Right cardiac atrium (tissue), 5 donors: ENCODE data around the gene ZNF697. TPM values are rescaled to one million over a fixed set of nuclear protein-coding genes. Genes with fewer than 3 reads are reported as not detected.
"Not testable (repeated sequence)": the region's sequence is repeated elsewhere in the genome, so short reads cannot be mapped to it uniquely, and the experiment has no call there.

Source experiments
- ATAC-seq, 2 donors: fragments of 200-7000 bp; cut with Tn5 transposase; one replicate each; pipeline versions ENCODE4 v1.8.0 to v1.9.1; 2020; ENCODE audit warnings: moderate library complexity in 2 of 2, mild to moderate bottlenecking in 1 of 2
- DNase-seq, 3 donors: peaks; one replicate each; pipeline ENCODE4 v3.0.0-alpha.2; 2020
- H3K27ac ChIP-seq: one replicate; pipeline ENCODE4 v1.5.1; 2013; ENCODE audit warnings: mild to moderate bottlenecking, low read length, control low read depth, moderate library complexity
- H3K27me3 ChIP-seq: one replicate; pipeline ENCODE4 v1.6.1; 2013; ENCODE audit not compliant: control insufficient read depth, insufficient read depth
- H3K4me1 ChIP-seq: one replicate; pipeline ENCODE4 v1.6.1; 2013; ENCODE audit warnings: low read length; ENCODE audit not compliant: control insufficient read depth, insufficient read depth
- H3K4me3 ChIP-seq: one replicate; pipeline ENCODE4 v1.5.1; 2013; ENCODE audit warnings: low read length, control low read depth
- H3K9me3 ChIP-seq: one replicate; pipeline ENCODE4 v1.6.1; 2013; ENCODE audit warnings: low read length; ENCODE audit not compliant: control insufficient read depth
- WGBS: extraction: QIAGEN DNeasy Blood & Tissue Kit; methylation state at CpG from one replicate; pipeline ENCODE4 v1.1.7; 2013; 5-methylcytosine and 5-hydroxymethylcytosine counted together
- intact Hi-C, 4 donors: fragments of 100-400 bp; cut with DNase I; formaldehyde crosslinking; loops; one replicate each; pipeline versions ENCODE4 v1.11.0 to v1.14.0; 2022 to 2023
- polyA plus RNA-seq: library from polyadenylated mRNA; stranded (reverse); fragments of 200-250 nt; gene quantifications from one replicate; pipeline ENCODE4 v1.2.3, GENCODE V29; 2013
- total RNA-seq, 4 donors: library from RNA; stranded (reverse); fragmentation: NEBNext Ultra II Directional; extraction: Animal tissue kit (Norgen Biotek cat#: 25700); gene quantifications; one replicate each; pipeline ENCODE4 v1.2.1, GENCODE V29; 2021
- donor health status: healthy with polysubstance abuse.
- donor health status: DM: no; HTN: yes; CAD: no.
- donor health status: DM: no; HTN: no; CAD: no.
- donor health status: DM: no; HTN: yes; CAD: no; lungs with severe emphysema.
- donor health status: DM: yes; HTN: yes; CAD: no.

ZNF697 gene
- total and polyA plus RNA-seq, 5 donors, result 4.3 to 14.8 (median 10.7) TPM

DNA sequence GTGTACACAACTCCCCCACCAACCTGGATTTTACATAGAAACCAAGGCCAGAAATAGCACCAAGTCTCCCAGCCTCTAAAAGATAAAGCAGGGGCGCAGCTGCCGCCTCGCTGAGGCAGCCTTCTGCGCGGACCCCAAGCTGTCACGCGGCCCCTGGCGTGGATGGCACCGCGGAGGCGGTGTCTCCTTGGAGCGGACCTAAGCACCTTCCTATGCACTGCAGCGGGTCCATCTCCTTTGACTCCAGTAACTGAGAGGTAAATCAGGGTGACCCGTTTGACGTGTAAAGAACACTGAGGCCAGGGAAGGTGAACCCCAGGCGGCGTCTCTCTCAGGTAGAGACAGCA, 17.0 kb downstream of the ZNF697 start:
- ATAC-seq (peak; percentile 5 to 20), DNase-seq (no peak)
- intact Hi-C loops, result no loop called here
- peak overlapping the region; percentile 64 for H3K4me3 ChIP-seq
- WGBS, result 43% methylated on average over 17 of the region's 17 CpGs
- H3K27me3 ChIP-seq, result no peaks in the 10 kb centered on the region
- H3K4me1 ChIP-seq, result peaks cover 18% of the 10 kb centered on the region
- peak overlapping the region; percentile 82 for H3K27ac ChIP-seq
- no peaks in the 10 kb centered on the region for H3K9me3 ChIP-seq

DNA sequence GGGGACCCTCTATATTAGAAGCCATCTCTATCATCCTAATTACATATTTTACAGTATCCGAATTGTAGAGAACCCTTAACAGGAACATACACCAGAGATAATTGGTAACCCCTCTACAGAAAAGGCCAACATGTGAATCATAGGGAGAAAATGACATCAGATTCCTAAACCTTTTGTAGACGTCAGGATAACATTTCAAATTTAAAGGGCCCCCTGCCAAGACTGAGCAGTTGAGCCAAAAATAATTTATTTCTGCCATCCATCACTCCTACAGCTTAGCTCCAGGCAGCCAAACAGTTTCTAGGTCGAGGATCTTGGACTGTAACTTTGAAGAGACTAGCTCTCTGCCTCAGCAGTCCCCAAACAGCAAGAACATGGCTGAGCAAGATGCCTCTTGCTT, 21.2 kb downstream of the ZNF697 start:
- peak overlapping the region; percentile 68 for H3K27ac ChIP-seq
- no peak overlapping the region for H3K4me3 ChIP-seq
- DNase-seq (no peak), ATAC-seq (peak; percentile 15 to 37)
- intact Hi-C loops, result no loop called here
- peaks cover 8% of the 10 kb centered on the region for H3K4me1 ChIP-seq
- H3K9me3 ChIP-seq, result no peaks in the 10 kb centered on the region
- 16% methylated on average over 3 of the region's 3 CpGs for WGBS
- H3K27me3 ChIP-seq, result no peaks in the 10 kb centered on the region

DNA sequence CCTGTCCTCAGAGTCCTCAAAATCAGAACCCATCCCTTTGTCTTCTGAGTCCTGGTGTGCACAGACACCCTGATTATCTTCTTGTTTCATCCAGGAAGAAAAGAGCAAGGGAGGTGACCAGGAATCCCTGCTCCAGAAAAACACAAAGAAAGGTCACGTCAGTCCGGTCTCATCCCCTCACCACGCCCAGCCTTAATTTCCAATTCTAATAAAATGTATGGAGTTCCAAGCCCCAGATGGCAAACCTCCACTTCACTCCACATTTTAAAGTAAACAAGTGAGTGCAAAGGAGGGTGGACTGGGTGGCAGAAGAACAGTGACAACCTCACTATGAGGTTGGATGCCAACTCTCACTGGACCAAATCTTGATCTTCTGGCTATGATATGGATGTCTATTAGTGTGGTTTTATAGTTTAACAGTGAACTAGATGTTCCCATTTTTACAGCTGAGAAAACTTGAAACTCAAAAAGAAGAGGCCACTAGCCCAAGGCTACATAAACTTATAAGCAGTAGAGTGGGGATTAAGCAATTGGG, 22.0 kb downstream of the ZNF697 start:
- intact Hi-C loops, result no loop called here
- DNase-seq, result no peak
- Histone ChIP-seq H3K27ac (peak overlapping the region; percentile 31), H3K4me3 (no peak overlapping the region), H3K4me1 (peaks cover 5% of the 10 kb centered on the region), H3K27me3 (no peaks in the 10 kb centered on the region), H3K9me3 (no peaks in the 10 kb centered on the region)
- WGBS, result 91% methylated on average over 3 of the region's 3 CpGs
- ATAC-seq, result no peak

DNA sequence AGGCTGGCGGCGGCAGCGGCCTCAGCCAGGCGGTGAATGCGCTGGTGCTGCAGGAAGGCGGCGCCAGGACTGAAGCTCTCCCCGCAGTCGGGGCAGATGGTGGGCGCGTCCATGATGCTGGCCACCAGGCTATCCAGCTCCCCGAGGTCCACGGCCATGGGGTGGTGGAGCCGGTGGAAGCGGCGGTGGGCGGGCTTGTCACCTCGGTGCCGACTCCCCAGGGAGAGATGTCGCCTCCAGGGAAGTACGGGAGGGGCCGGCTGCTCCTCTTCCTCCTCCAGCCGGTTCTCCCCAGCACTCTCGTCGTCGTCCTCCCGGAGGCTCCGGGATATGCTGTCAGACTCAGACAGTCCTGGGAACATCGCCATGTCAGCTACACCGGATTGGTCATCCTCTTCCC, 24.4 kb downstream of the ZNF697 start:
- Histone ChIP-seq H3K4me1 (peaks cover 5% of the 10 kb centered on the region), H3K4me3 (no peak overlapping the region), H3K27me3 (no peaks in the 10 kb centered on the region), H3K9me3 (no peaks in the 10 kb centered on the region), H3K27ac (no peak overlapping the region)
- DNase-seq (peak in 1 of 3 donors; percentile 67), ATAC-seq (no peak)
- WGBS, result 73% methylated on average over 30 of the region's 30 CpGs
- intact Hi-C loops, result no loop called here

DNA sequence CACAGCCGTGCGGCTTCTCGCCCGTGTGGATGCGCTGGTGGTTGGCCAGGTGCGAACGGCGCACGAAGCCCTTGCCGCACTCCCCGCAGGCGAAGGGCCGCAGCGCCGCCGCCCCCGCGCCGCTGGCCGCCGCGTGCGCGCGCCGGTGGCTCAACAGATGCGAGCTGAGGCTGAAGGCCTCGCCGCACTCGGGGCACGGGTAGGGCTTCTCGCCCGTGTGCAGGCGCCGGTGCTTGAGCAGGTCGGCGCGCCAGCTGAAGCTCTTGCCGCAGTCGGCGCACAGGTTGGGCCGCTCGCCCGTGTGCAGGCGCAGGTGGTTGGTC, 24.9 kb downstream of the ZNF697 start:
- no peak for DNase-seq
- 95% methylated on average over 45 of the region's 45 CpGs for WGBS
- Histone ChIP-seq H3K4me3 (no peak overlapping the region), H3K9me3 (no peaks in the 10 kb centered on the region), H3K27ac (no peak overlapping the region), H3K4me1 (peaks cover 5% of the 10 kb centered on the region), H3K27me3 (no peaks in the 10 kb centered on the region)
- intact Hi-C loops, result no loop called here
- ATAC-seq, result no peak

DNA sequence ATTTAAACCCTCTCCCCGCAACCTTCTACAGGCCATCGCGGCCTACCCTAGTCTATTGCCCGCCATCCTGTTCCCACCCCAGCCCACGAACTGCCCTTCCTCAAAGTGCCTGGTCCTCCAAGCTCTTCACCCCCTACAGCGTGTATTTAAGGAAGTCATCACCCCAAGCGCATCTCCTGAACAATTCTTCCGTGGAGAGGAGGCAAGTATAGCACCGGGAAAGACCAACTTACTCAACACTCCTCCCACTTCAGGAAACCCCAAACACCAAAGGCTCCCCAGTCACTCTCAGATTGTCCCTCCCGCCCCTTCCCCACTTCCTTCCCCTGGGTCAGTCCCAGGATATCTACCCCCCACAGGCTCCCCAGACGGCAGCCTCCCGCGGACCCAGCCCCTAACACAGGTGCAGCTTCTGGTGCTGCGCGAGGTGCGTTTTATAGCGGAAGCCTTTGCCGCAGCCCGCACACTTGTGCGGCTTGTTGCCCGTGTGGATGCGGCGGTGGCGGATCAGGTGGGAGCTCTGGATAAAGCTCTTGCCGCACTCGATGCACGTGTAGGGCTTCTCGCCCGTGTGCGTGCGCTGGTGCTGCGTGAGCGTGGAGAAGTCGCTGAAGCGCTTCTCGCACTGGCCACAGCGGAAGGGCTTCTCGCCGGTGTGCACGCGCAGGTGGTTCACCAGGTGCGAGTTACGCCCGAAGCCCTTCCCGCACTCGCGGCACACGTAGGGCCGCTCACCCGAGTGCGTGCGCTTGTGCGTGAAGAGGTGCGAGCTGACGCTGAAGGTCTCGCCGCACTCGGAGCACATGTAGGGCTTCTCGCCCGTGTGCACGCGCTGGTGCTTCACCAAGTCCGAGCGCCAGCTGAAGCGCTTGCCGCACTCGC, 25.5 kb downstream of the ZNF697 start:
- Histone ChIP-seq H3K4me3 (no peak overlapping the region), H3K9me3 (no peaks in the 10 kb centered on the region), H3K27ac (no peak overlapping the region), H3K4me1 (peaks cover 5% of the 10 kb centered on the region), H3K27me3 (no peaks in the 10 kb centered on the region)
- ATAC-seq (no peak), DNase-seq (peak in 1 of 3 donors; percentile 42)
- WGBS, result 96% methylated on average over 67 of the region's 67 CpGs
- intact Hi-C loops, result no loop called here

DNA sequence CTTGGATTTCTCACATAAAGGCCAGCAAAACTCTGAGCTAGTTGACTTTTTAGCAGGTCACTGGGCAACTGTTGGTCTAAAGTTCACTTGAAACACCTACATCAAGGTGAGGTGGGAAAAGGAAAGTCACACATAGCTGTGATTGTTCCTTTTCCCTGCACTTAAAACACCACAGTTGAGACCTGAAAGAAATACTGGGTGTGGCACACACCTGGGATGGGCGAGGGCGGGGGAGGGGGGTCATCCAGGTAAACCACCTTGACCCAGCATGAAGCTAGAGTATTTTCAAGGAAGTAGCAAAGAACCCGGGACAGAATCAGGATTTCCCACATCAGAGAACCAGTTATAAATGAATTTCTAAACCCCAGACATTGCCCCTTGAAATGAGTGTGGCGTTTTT, 26.4 kb downstream of the ZNF697 start:
- ATAC-seq, result no peak
- intact Hi-C loops, result no loop called here
- WGBS, result 91% methylated on average over 4 of the region's 4 CpGs

DNA sequence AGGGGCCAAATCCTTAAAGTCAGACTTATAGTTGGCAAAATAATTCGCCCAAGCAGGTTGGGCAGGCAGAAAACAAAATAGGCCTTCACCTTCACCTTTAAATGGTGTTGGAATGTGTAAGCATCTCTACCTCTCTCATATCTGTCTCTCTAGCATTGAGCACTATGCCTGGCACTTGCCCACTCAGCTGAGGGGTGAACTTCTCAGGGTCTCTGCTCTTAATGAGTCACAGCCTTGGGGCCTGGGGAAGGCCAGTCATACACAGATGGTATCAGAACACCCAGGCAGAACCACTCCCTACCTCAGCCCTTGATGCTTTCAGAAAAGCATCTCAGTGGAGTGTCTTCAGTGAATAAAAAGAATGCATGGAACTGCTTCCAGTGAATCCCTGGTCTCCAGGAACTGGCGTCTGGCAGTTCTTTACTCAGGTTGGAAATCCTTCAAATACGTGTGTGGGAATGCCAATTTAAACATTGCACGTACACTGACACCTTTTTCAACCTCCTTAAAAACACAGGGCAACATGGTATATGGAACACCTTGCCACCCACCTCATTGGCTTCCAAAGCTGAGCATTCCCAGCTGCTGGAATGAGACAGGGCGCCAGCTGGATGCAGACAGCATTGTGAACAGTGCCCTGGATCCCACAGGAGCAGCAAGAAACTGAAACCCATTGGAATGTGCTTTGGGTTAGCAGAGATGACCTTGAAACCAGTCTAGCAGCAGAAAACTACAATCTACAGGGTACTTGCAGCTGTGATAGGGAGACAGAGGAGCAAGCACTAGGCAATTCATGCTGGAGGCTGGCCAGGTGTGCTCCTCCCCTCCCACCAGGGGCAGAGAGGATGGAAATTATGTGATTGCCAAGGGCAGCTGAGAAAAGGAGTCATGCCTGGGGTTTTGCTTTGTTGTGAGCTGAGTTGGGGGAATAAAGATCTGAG, 30.0 kb downstream of the ZNF697 start:
- ATAC-seq (peak in 1 of 2 donors; percentile 16), DNase-seq (peak; percentile 43 to 73 (median 71))
- intact Hi-C loops, result no loop called here
- H3K27me3 ChIP-seq, result no peaks in the 10 kb centered on the region
- H3K9me3 ChIP-seq, result no peaks in the 10 kb centered on the region
- H3K4me3 ChIP-seq, result no peak overlapping the region
- 59% methylated on average over 5 of the region's 5 CpGs for WGBS
- H3K27ac ChIP-seq, result peak overlapping the region; percentile 38
- H3K4me1 ChIP-seq, result no peaks in the 10 kb centered on the region

More for the DNA sequence above, 26.4 kb downstream of the ZNF697 start:
- DNase-seq, result no peak
- Histone ChIP-seq H3K27ac (no peak overlapping the region), H3K4me1 (no peaks in the 10 kb centered on the region), H3K4me3 (no peak overlapping the region), H3K27me3 (no peaks in the 10 kb centered on the region), H3K9me3 (no peaks in the 10 kb centered on the region)

DNA sequence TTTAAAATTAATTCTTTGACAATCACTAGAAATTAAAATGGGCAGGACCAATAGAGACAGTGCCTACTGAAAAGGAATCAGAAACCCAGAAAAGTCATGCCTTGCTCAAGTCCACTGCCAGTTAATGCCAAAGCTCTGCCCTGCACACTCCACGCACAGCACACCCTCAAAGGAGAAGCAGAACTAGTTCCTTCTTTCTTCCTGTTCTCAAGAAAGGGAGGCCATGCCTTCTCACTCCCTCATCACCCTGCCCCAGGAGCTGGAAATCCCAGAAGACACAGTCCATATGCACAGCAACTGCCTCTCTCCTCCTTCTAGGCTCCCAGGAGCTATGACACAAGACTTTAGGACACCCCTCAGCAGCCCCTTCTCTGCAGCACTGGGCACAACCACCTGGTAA, 31.3 kb downstream of the ZNF697 start:
- DNase-seq, H3K4me3 ChIP-seq, H3K4me1 ChIP-seq, ATAC-seq, H3K27ac ChIP-seq, H3K27me3 ChIP-seq, H3K9me3 ChIP-seq, intact Hi-C loops: not testable (repeated sequence)
- 93% methylated on average over 1 of the region's 1 CpG for WGBS

DNA sequence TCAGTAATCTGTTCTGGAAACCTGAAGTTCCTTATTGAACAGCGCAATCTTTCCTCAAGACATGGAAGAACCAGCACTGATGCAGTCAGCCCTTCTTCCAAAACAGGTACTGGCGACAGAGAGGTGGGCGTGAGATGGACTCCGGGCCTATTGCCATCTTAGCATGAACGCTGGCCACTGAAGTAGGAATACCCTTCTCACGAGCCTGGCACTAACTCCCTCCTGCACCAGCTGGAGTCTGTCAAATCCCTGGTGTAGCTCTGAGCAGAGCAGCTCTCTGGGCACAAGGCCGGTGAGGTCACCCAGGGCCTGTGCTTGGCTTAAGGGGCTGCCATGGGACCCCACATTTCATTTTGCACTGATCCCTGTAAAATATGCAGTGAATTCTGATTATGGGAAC, 33.0 kb downstream of the ZNF697 start:
- not testable (repeated sequence) for H3K27me3 ChIP-seq, DNase-seq, H3K4me1 ChIP-seq, H3K27ac ChIP-seq, H3K4me3 ChIP-seq, H3K9me3 ChIP-seq
- WGBS, result 58% methylated on average over 7 of the region's 7 CpGs
- intact Hi-C loops, result loop anchor here in 2 of 4 donors (2.0 kb wide), 1 partner anchor 48 kb away; no protein-coding TSS in a partner anchor
- ATAC-seq, result peak in 1 of 2 donors; percentile 32
